Lower leg skin (tissue), 4 donors: ENCODE measurements around the gene FBLN2. TPM values are rescaled to one million over a fixed set of nuclear protein-coding genes. Genes with fewer than 3 reads are reported as not detected.

Experiments used
- DNase-seq, 2 donors: peaks; one replicate each; pipeline ENCODE4 v3.0.0-alpha.2; 2019; ENCODE audit warnings: low spot score in 2 of 2
- H3K4me3 ChIP-seq: fragments of 200-600 bp; sonication (generic); 2 replicates; pipeline ENCODE4 v1.5.1; 2017; ENCODE audit warnings: mild to moderate bottlenecking, low read depth; ENCODE audit not compliant: poor library complexity, severe bottlenecking
- CTCF ChIP-seq, 3 donors: fragments of 450-650 bp; IDR thresholded peaks; one replicate each; pipeline ENCODE4 v1.5.1; 2016; ENCODE audit warnings: antibody characterized with exemption in 3 of 3, mild to moderate bottlenecking in 3 of 3, moderate library complexity in 2 of 3
- POLR2A ChIP-seq, 2 donors: fragments of 450-650 bp; IDR thresholded peaks; one replicate each; pipeline ENCODE4 v1.6.1; 2016 to 2017; ENCODE audit warnings: antibody characterized with exemption in 2 of 2, mild to moderate bottlenecking in 1 of 2, moderate library complexity in 1 of 2
- WGBS, 2 donors: methylation state at CpG; one replicate each; pipeline ENCODE4 v1.1.5; 2018; 5-methylcytosine and 5-hydroxymethylcytosine counted together
- intact Hi-C: fragments of 100-400 bp; cut with DNase I; formaldehyde crosslinking; loops from one replicate; pipeline ENCODE4 v1.15.0; 2023; ENCODE audit warnings: low total_unique reads
- total RNA-seq, 4 donors: library from RNA; depleted of rRNA; stranded (reverse); fragments of >200 nt; gene quantifications; one replicate each; pipeline ENCODE4 v1.1.0, GENCODE V29; 2016

The FBLN2 gene
- total RNA-seq, 4 donors from 2014 or later, result 40.1 to 153 (median 64.0) TPM

GRCh38 chr3:13621381-13622221 is 72.7 kb downstream of the FBLN2 start:
- intact Hi-C loops, result no loop called here
- TF ChIP-seq POLR2A (IDR thresholded peaks at IDR 0.05), result no peak
- TF ChIP-seq CTCF (IDR thresholded peaks at IDR 0.05), result no peak
- no peak overlapping the region for H3K4me3 ChIP-seq
- no peak for DNase-seq
- 72 to 73% methylated on average over 23 to 31 of the region's 31 CpGs for WGBS, 2 donors

GRCh38 chr3:13622356-13622755 is 73.4 kb downstream of the FBLN2 start:
- H3K4me3 ChIP-seq, result no peak overlapping the region
- WGBS, 2 donors, result 87 to 89% methylated on average over 15 of the region's 15 CpGs
- TF ChIP-seq POLR2A (IDR thresholded peaks at IDR 0.05), result no peak
- DNase-seq, result no peak
- intact Hi-C loops, result no loop called here

DNA sequence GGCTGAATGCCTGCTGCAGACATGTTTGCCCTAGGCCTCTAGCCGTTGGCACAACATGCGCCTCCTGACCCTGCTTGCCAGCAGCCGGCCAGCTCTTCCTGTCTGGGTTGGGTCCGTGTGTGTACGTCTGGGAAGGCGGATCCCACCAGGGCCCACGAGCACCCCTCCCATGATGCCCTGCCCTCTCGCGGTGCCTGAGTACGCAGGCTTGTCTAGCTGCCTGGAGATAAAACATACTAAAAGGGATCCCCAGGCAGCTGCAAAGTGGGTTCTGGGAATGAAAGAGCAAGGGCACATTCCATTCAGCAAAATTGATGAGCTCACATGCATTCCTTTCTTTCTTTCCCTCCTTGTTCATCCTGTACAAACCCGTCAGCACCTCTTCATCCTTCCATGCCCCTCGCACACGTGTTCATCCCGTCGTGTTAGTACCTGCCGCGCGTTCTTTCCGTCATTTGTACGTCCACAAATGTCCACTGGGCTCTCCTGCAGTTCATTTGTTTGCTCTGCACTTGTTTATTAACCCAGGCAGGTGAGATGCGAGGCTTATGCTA is 74.3 kb downstream of the FBLN2 start:
- no peak overlapping the region for H3K4me3 ChIP-seq
- TF ChIP-seq CTCF (IDR thresholded peaks at IDR 0.05) (no peak), POLR2A (IDR thresholded peaks at IDR 0.05) (no peak)
- WGBS, 2 donors, result 40 to 44% methylated on average over 21 of the region's 21 CpGs
- intact Hi-C loops, result no loop called here
- DNase-seq, result no peak

DNA sequence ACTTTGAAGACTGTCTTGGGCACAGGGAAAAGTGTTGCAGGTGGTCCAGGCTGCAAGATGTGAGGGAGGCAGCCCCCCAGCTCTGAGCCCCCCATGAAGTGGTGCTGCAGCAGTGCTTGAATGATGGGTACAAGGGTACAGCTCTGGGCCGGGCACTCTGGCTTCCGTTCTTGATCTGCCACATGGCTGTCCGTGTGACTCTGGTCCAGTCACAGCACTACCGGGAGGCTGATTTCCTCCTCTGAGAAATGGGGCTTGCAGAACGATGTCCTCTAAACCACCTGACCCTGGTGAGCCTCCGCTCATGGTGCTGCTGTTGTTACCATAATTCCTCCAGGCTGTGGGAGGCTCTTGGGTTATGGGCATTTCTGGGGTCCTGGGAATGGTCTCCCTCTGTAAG is 75.1 kb downstream of the FBLN2 start:
- no peak for TF ChIP-seq POLR2A (IDR thresholded peaks at IDR 0.05)
- TF ChIP-seq CTCF (IDR thresholded peaks at IDR 0.05), result no peak
- H3K4me3 ChIP-seq, result no peak overlapping the region
- 88% methylated on average over 6 of the region's 6 CpGs for WGBS, 2 donors
- intact Hi-C loops, result no loop called here
- no peak for DNase-seq

DNA sequence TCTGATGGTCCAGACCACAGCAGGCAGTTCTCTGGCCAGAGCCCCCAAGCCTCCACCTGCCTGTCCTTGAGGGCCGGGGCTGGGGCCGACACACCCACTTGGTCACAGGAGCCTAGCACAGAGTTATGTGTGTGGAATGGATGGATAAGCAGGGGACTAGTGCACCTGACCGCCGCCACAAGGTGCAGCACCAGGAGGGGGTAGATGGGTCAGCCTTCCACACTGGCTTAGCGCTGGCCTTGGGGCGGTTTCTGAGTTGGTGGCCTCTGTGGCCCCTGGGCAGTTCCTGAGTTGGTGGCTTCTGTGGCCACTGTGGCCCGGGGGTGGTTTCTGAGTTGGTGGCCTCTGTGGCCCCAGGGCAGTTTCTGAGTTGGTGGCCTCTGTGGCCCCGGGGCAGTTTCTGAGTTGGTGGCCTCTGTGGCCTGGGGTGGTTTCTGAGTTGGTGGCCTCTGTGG is 75.8 kb downstream of the FBLN2 start:
- intact Hi-C loops, result no loop called here
- no peak overlapping the region for H3K4me3 ChIP-seq
- DNase-seq, result no peak
- TF ChIP-seq POLR2A (IDR thresholded peaks at IDR 0.05) (no peak), CTCF (IDR thresholded peaks at IDR 0.05) (no peak)
- WGBS, 2 donors, result 89 to 94% methylated on average over 7 to 8 of the region's 8 CpGs

GRCh38 chr3:13626396-13626795 is 77.5 kb downstream of the FBLN2 start:
- intact Hi-C loops, result no loop called here
- no peak overlapping the region for H3K4me3 ChIP-seq
- WGBS, 2 donors, result 88 to 99% methylated on average over 11 of the region's 12 CpGs

More at GRCh38 chr3:13626396-13626795, 77.5 kb downstream of the FBLN2 start:
- DNase-seq, result no peak
- TF ChIP-seq POLR2A (IDR thresholded peaks at IDR 0.05) (no peak), CTCF (IDR thresholded peaks at IDR 0.05) (no peak)
